ENCODE results near the gene FAM161B. TPM values are rescaled to one million over a fixed set of nuclear protein-coding genes. Genes with fewer than 3 reads are reported as not detected.

FAM161B gene
- total and polyA plus RNA-seq, 2 of the 13 experiments (the other 11 are each of a cell fraction or from before 2014, with no cell fraction given) = 1.6 to 2.0 TPM

DNA sequence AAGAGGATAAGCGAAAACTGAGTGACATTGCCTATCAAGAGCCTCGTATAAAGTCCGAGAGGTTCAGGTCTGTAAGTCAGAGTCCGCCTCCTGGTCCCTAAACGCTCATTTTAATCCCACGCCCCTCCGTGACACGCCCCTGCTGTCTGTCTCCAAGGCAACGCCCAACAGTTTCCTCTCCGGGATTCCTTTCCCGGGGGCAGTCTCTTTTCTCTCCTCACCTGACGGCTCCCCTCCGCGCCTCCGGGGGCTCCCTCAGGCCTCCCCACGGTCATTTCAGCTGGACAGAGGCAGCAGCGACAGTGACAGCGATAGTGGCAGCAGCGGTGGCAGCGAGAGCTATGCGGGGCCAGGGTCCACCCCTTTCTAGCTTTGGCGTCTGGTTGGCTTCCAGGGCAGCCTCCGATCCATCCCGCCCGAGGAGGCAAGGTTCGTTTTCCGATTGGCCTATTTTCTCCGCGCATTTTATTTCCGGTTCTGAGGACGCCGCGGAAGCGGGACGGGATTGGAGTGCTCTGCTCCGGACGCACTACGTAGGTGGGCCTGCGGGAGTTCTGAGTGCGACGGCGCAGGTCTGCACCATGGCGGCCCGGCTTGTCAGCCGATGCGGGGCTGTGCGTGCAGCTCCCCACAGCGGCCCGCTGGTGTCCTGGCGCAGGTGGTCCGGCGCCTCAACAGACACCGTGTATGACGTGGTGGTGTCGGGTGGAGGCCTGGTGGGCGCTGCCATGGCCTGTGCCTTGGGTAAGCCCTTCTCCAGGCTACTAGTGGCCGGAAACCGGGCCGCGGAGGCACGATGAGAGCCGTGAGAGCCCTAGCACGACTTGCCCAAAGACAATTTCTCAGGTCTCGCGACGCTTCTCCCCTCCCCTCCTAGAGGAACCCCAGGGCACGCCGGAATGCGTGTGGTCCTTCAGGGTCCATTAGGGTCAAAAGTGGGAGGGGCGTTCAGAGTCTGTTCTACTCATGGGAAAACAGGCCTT lies at the start of gene FAM161B, which contains the start of gene COQ6 (continued):
- TF ChIP-seq TAF1 (CRISPR knock-in tag; IDR thresholded peaks at IDR 0.05) = peak; percentile 94
- TF ChIP-seq ZBTB7B (CRISPR knock-in tag; IDR thresholded peaks at IDR 0.05) = peak; percentile 22
- peak; percentile 69 for TF ChIP-seq KMT2B (CRISPR knock-in tag; IDR thresholded peaks at IDR 0.05)
- TF ChIP-seq ZNF614 (CRISPR knock-in tag; IDR thresholded peaks at IDR 0.05; ENCODE audit: borderline replicate concordance) = peak; percentile 24; the same call in 1 of the 2 replicates
- TF ChIP-seq, protein P1, sequence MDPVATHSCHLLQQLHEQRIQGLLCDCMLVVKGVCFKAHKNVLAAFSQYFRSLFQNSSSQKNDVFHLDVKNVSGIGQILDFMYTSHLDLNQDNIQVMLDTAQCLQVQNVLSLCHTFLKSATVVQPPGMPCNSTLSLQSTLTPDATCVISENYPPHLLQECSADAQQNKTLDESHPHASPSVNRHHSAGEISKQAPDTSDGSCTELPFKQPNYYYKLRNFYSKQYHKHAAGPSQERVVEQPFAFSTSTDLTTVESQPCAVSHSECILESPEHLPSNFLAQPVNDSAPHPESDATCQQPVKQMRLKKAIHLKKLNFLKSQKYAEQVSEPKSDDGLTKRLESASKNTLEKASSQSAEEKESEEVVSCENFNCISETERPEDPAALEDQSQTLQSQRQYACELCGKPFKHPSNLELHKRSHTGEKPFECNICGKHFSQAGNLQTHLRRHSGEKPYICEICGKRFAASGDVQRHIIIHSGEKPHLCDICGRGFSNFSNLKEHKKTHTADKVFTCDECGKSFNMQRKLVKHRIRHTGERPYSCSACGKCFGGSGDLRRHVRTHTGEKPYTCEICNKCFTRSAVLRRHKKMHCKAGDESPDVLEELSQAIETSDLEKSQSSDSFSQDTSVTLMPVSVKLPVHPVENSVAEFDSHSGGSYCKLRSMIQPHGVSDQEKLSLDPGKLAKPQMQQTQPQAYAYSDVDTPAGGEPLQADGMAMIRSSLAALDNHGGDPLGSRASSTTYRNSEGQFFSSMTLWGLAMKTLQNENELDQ (CRISPR knock-in tag; IDR thresholded peaks at IDR 0.05; ENCODE audit: borderline replicate concordance) = no peak
- TF ChIP-seq ATRX (CRISPR knock-in tag; IDR thresholded peaks at IDR 0.05; ENCODE audit: borderline replicate concordance) = no peak
- TF ChIP-seq, protein P2, sequence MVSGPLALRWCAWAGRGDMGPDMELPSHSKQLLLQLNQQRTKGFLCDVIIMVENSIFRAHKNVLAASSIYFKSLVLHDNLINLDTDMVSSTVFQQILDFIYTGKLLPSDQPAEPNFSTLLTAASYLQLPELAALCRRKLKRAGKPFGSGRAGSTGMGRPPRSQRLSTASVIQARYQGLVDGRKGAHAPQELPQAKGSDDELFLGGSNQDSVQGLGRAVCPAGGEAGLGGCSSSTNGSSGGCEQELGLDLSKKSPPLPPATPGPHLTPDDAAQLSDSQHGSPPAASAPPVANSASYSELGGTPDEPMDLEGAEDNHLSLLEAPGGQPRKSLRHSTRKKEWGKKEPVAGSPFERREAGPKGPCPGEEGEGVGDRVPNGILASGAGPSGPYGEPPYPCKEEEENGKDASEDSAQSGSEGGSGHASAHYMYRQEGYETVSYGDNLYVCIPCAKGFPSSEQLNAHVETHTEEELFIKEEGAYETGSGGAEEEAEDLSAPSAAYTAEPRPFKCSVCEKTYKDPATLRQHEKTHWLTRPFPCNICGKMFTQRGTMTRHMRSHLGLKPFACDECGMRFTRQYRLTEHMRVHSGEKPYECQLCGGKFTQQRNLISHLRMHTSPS (CRISPR knock-in tag; IDR thresholded peaks at IDR 0.05; ENCODE audit: low read depth) = no peak
- TF ChIP-seq, protein P3, sequence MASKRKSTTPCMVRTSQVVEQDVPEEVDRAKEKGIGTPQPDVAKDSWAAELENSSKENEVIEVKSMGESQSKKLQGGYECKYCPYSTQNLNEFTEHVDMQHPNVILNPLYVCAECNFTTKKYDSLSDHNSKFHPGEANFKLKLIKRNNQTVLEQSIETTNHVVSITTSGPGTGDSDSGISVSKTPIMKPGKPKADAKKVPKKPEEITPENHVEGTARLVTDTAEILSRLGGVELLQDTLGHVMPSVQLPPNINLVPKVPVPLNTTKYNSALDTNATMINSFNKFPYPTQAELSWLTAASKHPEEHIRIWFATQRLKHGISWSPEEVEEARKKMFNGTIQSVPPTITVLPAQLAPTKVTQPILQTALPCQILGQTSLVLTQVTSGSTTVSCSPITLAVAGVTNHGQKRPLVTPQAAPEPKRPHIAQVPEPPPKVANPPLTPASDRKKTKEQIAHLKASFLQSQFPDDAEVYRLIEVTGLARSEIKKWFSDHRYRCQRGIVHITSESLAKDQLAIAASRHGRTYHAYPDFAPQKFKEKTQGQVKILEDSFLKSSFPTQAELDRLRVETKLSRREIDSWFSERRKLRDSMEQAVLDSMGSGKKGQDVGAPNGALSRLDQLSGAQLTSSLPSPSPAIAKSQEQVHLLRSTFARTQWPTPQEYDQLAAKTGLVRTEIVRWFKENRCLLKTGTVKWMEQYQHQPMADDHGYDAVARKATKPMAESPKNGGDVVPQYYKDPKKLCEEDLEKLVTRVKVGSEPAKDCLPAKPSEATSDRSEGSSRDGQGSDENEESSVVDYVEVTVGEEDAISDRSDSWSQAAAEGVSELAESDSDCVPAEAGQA (IDR thresholded peaks at IDR 0.05; ENCODE audit: low read depth) = peak; percentile 46
- TF ChIP-seq, protein P3 (CRISPR knock-in tag; IDR thresholded peaks at IDR 0.05; ENCODE audit: borderline replicate concordance) = no peak
- peak; percentile 55 for TF ChIP-seq SRSF1 (optimal IDR thresholded peaks at IDR 0.05; ENCODE audit: low read depth, low read length)
- TF ChIP-seq ZNF180 (CRISPR knock-in tag; IDR thresholded peaks at IDR 0.05; ENCODE audit: borderline replicate concordance, low read depth) = 0 out of 2 replicates have a peak, but pooled peaks have one; percentile 58
- peak; percentile 91 for TF ChIP-seq HOXA3 (CRISPR knock-in tag; IDR thresholded peaks at IDR 0.05)
- TF ChIP-seq ZMYM2 (CRISPR knock-in tag; IDR thresholded peaks at IDR 0.05) = peak; percentile 38; the same call in 1 of the 2 replicates
- 0 out of 2 replicates have a peak, but pooled peaks have one; percentile 13 for TF ChIP-seq ONECUT2 (CRISPR knock-in tag; IDR thresholded peaks at IDR 0.05)
- TF ChIP-seq FOXK1 (CRISPR knock-in tag; IDR thresholded peaks at IDR 0.05; ENCODE audit: borderline replicate concordance, low read depth) = peak; percentile 31; the same call in 1 of the 2 replicates
- TF ChIP-seq ZFAT (CRISPR knock-in tag; conservative IDR thresholded peaks at IDR 0.05) = no peak
- peak; percentile 23; the same call in 1 of the 2 replicates for TF ChIP-seq NFKB2 (CRISPR knock-in tag; IDR thresholded peaks at IDR 0.05; ENCODE audit: borderline replicate concordance)
- no peak; the same call in 1 of the 2 replicates for TF ChIP-seq ZSCAN21 (CRISPR knock-in tag; IDR thresholded peaks at IDR 0.05; ENCODE audit: borderline replicate concordance)

All from HepG2 (cell line).